GM21717 (cell line): ENCODE measurements around the gene CXorf58.

Experiments used
- ATAC-seq: cut with Tn5 transposase; IDR thresholded peaks from one replicate; pipeline ENCODE4 v1.9.1; 2021; ENCODE audit warnings: mild to moderate bottlenecking, moderate library complexity; ENCODE audit not compliant: unreplicated experiment

The CXorf58 gene

GRCh38 chrX:23900220-23900797 lies 7.5 kb upstream of the CXorf58 start:
- ATAC-seq, result no peak

DNA sequence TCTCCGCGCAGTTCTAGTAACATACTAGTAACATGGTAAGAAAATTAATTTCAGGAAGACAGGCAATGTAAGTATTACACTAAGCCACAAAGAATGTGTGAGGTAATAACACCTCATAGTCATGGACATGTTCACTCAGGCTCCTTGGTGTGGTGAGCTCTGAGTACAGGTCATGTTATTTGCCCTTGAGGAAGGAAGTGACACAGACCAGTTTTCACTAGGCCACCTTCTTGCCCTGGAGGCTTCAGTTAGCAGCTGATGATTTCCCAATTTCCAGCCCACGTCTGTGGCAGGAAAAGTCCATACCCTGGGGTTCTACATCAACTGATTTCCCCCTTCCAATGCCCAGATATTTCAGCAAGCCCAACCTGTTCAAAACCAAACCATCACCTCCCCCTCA lies 6.7 kb upstream of the CXorf58 start:
- no peak for ATAC-seq

DNA sequence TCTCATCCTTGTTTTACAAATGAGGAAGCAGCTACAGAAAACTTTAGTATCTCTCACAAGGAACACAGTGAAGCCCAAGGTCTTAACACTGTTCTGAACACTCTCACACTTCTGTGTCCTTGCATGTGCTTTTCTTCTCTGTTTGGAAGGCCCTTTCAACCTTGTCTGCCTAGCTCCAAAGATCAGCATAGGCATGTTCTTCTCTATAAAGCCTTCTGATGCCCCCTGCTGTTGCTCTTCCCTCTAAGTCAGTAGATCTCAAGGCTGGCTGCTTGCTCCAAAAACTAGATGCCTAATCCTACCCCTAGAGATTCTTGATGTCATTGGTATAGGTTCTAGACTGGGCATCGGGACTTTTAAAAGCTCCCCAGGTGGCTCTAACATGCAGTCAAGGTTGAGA lies 6.0 kb upstream of the CXorf58 start:
- peak; percentile 67 for ATAC-seq

DNA sequence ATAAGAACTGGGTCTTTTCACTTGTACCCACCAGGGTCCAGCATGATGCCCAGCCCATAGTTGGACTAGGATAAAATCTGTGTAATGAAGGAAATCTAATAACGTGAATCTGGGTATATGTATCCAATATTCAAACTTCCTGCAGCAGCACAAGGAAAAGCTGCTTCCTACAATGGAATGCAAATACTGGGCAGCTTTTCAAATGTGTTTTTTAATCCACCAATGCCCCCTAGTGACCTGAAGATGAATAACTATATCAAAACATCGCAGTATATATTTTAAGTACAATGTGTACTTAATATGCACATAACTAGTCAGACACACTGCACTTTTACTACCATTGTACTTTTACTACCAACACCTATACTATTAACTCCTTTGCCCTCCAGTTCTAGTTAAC lies 5.4 kb upstream of the CXorf58 start:
- no peak for ATAC-seq

- no peak for ATAC-seq
Observed at GRCh38 chrX:23904096-23904495, 3.7 kb upstream of the CXorf58 start.

- ATAC-seq, result peak; percentile 9
Observed at GRCh38 chrX:23907111-23907497, 702 bp upstream of the CXorf58 start.

DNA sequence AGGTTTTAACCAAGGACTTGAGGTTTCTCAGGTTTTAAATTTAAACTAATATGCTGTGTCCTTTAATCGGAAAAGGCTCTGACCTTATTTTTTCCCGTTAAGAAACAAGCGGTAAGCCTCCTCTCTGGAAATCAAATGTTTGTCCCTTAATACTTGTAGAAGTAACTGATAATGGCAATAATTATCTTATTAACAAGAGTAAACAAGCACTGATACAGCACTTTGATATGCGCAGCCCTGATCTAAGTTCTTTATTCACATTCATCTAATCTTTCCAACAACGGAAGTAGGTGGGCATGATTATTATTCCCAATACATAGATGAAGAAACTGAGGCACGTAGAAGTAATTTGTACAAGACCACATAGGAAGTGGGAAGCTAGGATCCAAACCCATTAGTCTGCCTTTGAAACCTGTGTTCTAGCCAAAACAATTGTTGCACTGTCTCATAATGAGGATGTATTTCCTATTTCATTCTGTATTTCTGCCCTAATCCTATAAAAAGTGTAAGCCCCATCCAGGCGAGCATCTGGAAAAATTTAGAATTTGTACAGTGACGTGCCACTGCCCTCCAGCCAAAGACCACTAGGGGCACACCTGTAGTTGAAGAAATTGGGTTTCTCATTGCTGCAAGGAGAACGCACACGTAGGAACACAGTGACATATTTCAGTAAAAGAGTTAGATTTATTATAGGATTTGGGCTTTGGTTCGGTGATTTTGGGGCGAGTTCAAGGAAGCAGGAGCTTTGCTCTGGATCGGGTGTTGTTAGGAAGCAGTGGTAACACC lies 606 bp downstream of the CXorf58 start:
- ATAC-seq, result no peak

GRCh38 chrX:23911126-23911835 lies 3.5 kb downstream of the CXorf58 start:
- ATAC-seq, result no peak

DNA sequence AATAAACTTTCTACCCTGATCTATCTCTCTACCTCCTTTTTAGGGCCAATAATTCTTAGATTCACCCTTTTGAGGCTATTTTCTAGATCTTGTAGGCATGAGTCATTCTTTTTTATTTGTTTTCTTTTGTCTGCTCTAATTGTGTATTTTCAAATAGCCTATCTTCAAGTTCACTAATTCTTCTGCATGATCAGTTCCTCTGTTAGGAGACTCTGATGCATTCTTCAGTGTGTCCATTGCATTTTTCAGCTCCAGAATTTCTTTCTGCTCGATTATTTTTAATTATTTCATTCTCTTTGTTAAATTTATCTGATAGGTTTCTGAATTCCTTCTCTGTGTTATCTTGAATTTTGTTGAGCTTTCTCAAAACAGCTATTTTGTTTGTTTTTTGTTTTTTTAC lies 11.3 kb downstream of the CXorf58 start:
- ATAC-seq, result no peak

GRCh38 chrX:23919706-23920320 lies 12.0 kb downstream of the CXorf58 start:
- ATAC-seq, result no peak

- no peak for ATAC-seq
Observed at GRCh38 chrX:23926015-23926414, 18.2 kb downstream of the CXorf58 start.

DNA sequence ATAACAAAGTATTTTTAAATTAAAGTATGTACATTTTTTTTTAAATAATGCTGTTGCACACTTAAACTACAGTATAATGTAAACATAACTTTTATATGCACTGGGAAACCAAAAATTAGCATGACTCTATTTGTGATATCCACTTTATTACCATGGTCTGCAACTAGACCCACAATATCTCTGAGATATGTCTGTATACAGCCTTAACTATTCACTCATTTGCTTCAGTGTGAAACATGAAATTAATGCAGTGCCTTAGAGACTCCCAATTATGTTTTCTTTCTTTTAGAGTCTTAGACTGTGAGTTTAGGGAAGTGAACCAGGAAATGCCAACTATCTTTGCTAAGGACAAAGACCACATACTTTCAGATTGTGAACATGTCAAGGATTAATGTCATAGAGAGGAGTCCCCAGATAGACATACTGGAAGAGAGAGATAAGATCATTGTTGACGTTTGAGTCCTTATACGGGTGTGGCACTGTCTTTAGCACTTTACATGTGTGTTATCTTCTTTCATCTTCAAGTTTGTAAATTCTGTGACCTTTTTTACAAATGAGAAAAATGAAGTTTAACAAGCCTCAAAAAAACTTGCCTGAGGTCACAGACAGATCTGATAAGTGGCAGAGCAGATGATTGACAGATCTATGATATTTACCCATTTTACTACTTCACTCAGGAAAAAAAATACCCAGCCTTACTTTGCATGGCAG lies 23.2 kb downstream of the CXorf58 start:
- no peak for ATAC-seq

- no peak for ATAC-seq
Observed at GRCh38 chrX:23932046-23932445, 24.2 kb downstream of the CXorf58 start.

DNA sequence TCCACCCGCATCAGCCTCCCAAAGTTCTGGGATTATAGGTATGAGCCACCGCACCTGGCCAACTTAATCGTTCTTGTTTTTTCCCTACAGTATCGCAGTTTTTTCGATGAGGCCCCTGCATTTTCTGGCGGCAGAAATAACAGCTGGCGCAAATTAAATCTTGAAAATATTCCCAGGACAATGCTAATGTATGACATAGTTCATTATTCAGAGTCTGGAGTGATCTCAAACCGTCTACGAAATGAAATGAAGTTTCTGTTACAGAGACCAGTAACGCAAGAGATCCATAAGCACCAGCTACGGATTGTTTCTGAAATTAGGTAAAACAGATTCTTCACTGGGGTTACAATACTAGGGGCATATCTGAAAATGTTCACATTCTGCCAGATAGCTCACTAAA lies 27.3 kb downstream of the CXorf58 start:
- ATAC-seq, result no peak

DNA sequence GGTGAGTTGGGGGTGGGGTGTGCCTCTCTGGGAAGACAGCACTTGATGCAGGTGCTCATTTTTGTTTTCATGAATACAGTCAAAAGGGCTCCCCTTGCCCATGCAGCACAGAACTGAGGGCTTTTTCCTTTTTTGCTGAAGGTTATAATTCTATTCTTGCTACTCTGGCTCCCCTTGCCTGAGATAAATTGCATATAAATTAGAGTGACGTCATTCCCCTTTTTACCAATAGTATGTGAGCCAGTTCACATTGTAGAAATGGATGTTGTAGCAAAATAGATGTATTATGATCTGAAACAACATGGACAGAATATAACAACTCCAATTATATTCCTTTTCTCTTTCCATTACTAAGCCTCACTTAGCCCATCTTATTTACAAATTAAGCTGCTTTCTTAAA lies 28.4 kb downstream of the CXorf58 start:
- ATAC-seq, result no peak

DNA sequence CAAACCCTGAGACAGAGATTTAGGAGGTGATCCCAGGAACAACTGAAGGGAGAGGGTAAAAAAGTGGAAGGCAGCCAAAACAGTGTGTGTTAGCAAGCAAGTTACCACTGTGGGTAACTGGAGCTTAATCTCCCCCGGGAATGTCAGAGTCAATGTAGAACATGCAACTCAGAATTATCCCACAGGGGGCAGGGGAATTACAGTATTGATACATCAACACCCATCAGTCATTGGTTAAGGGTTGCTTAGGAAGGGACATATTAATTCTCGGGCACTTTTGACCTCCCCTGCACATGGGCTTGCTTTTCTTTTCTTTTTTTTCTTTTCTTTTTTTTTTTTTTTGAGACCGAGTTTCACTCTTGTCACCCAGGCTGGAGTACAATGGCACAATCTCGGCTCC lies 29.3 kb downstream of the CXorf58 start:
- ATAC-seq, result no peak

DNA sequence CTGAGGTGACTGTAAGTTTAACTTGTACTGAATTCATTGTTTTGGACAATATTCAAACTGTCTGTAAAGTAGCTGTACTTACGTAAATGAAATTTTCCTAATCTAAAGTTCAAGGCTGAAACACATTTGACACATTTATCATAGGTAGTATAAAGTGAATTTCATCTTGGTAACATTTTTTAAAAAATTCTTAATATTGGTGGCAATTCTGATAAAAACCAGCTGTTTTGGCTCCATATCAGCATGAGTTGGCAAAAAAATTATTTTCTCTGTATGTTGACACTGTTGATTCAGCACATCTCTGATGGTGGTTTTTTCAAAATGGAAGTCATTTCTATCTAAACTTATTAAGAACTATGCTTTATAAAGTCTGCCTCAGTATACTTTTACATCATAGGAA lies 30.9 kb downstream of the CXorf58 start:
- no peak for ATAC-seq

- no peak for ATAC-seq
Observed at GRCh38 chrX:23939203-23939602, 31.4 kb downstream of the CXorf58 start.

DNA sequence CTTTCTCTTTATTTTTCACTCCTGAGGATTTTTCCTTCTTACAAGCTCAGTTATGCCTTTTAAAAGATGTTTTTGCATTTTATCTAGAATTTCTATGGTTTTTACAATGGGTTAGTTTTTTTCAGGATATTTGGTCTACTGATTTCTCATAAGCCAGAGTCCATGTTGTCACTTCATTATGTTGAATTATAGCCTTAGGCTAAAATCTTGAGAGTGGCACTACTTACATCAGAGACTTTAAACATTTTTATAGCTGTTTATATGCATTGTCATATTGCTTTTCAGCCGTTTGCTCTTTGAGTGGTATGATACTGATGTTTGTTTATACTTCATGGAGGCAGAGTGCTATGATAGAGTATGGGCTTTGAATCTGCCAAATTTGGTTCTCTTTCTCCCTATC lies 36.4 kb downstream of the CXorf58 start:
- ATAC-seq, result no peak

DNA sequence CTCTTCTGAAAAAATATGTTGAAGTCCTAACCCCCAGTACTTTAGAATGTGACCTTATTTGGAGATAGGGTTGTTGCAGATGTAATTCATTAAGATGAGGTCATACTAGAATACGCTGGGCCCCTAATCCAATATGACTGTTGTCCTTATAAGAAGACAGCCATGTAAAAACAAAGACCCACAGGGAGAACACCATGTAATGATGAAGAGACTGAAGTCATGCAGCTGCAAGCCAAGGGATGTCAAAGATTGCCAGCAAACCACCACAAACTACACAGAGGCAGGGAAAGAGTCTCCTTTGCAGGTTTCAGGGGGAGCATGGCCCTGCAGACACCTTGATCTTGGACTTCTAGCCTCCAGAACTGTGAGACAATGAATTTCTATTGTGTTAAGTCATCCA lies 37.4 kb downstream of the CXorf58 start:
- ATAC-seq, result no peak

- ATAC-seq, result no peak
Observed at GRCh38 chrX:23952391-23952790, 44.6 kb downstream of the CXorf58 start.
